Measurements from ENCODE around the gene SPC24. TPM values are rescaled to one million over a fixed set of nuclear protein-coding genes. Genes with fewer than 3 reads are reported as not detected.
A peak's percentile ranks its signal among the peaks of the same experiment; 100 is the strongest.

The SPC24 gene
- total RNA-seq, 3 donors from 2014 or later, result 0.66 to 4.8 (median 2.3) TPM

DNA sequence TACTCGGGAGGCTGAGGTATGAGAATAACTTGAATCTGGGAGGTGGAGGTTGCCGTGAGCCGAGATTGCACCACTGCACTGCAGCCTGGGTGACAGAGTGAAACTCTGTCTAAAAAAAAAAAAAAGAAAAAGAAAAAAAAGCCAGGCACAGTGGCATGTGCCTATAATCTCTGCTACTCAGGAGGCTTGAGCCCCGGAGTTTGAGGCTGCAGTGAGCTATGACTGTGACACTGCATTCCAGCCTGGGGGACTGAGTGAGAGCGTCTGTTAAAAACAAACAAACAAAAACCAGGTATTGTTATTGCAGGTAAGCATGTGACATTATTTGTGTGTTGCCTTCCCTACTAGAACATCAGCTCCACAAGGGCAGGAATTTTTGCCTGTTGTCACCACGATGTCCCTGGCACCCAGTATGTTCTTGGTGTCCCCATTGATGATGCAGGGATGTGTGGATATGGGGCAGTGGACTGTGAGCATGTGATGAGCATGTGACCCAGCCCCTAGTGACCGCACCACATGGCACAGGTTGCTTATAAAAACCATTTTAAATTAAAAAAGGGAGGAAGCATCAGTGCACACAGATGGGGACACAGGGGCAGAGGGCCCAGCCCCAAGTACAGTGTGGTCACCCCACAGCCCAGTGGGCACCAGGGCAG lies 43.3 kb upstream of the SPC24 start:
- intact Hi-C loops (cut with DNase I; ENCODE audit: low total_unique reads), result no loop called here
- no peak for TF ChIP-seq POLR2A (IDR thresholded peaks at IDR 0.05)
- no peak for TF ChIP-seq POLR2AphosphoS5 (IDR thresholded peaks at IDR 0.05)
- TF ChIP-seq CTCF (IDR thresholded peaks at IDR 0.05), result no peak
- Histone ChIP-seq H3K27me3 (no peaks in the 10 kb centered on the region), H3K27ac (peak overlapping the region; percentile 57 to 91), H3K36me3 (no peaks in the 10 kb centered on the region), H3K4me1 (peaks cover 3 to 6% of the 10 kb centered on the region in 2 donors), H3K9me3 (no peaks in the 10 kb centered on the region), H3K4me3 (no peak overlapping the region)
- DNase-seq (ENCODE audit: low spot score in 2 of 2), result no peak

- no peak for DNase-seq (ENCODE audit: low spot score in 2 of 2)
- TF ChIP-seq POLR2A (IDR thresholded peaks at IDR 0.05), result no peak
- no peak for TF ChIP-seq CTCF (IDR thresholded peaks at IDR 0.05)
- TF ChIP-seq POLR2AphosphoS5 (IDR thresholded peaks at IDR 0.05), result no peak
- Histone ChIP-seq H3K4me3 (peak overlapping the region in 2 of 3 donors; percentile 59 to 93), H3K9me3 (no peaks in the 10 kb centered on the region), H3K27me3 (no peaks in the 10 kb centered on the region), H3K4me1 (peaks cover 3 to 6% of the 10 kb centered on the region in 2 donors), H3K27ac (peak overlapping the region; percentile 91 to 96), H3K36me3 (peaks cover 4% of the 10 kb centered on the region)
- intact Hi-C loops (cut with DNase I; ENCODE audit: low total_unique reads), result no loop called here
These were observed 42.6 kb upstream of the SPC24 start for GRCh38 chr19:11198175-11198534.

DNA sequence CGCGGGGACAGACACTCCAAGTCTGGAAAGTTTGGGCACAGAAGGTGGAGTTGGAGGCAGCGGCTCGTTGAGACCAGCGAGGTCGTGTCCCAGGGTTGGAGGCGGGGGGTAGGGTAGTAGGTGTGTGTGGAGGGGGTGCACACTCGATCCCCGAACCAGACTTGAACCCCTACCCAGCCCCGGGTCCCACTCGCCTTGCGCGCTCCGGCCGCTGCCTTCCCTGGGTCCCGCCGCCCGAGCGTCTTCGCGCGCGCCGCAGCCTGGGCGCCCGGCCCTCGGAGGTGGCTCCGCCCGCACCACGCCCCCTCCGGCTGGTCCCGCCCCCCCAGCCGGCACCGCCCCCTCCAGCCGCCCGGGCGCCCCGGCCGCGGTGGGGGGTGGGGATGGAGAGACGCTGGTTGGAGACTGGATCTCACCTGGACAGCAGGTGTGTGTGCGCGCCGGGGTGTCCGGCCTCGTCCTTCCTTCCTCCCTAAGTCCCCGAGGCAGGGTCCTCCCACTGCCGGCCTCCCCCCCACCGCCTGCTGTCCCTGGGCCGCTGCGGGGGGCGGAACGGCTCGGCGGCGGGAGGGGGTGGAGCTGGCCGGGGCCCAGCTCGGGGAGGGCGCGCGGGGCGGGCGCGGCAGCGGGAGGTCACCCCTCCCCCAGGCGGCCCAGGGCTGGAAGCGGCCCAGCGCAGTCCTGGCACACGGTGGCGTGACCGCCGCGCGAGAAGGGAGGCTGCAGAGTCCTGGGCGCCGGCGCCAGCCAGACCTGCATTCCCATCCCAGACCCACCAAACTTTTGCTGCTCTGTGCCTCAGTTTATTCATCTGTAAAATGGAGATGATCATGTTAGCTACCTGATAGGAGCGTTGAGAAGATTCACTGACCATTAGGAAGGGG lies 42.0 kb upstream of the SPC24 start, which contains the start of gene KANK2:
Gene KANK2 (minus strand): TSS at position 255 of the 884 bp plus-strand sequence. CDS start 3,034 bp downstream, outside the sequence.
- H3K9me3 ChIP-seq, result no peaks in the 10 kb centered on the region
- peaks cover 3 to 6% of the 10 kb centered on the region in 2 donors for H3K4me1 ChIP-seq
- intact Hi-C loops (cut with DNase I; ENCODE audit: low total_unique reads), result no loop called here
- peak within 1 kb of the TSS; percentile 91 to 96 for H3K27ac ChIP-seq
- peak within 1 kb of the TSS; percentile 59 to 93 (median 80) for H3K4me3 ChIP-seq
- no peaks in the 10 kb centered on the region for H3K27me3 ChIP-seq
- TF ChIP-seq CTCF (IDR thresholded peaks at IDR 0.05) (no peak), POLR2A (IDR thresholded peaks at IDR 0.05) (no peak), POLR2AphosphoS5 (IDR thresholded peaks at IDR 0.05) (peak in 2 of 3 donors; percentile 48 to 65)
- peaks cover 9% of the 10 kb centered on the region for H3K36me3 ChIP-seq
- peak; percentile 87 to 91 for DNase-seq (ENCODE audit: low spot score in 2 of 2)

DNA sequence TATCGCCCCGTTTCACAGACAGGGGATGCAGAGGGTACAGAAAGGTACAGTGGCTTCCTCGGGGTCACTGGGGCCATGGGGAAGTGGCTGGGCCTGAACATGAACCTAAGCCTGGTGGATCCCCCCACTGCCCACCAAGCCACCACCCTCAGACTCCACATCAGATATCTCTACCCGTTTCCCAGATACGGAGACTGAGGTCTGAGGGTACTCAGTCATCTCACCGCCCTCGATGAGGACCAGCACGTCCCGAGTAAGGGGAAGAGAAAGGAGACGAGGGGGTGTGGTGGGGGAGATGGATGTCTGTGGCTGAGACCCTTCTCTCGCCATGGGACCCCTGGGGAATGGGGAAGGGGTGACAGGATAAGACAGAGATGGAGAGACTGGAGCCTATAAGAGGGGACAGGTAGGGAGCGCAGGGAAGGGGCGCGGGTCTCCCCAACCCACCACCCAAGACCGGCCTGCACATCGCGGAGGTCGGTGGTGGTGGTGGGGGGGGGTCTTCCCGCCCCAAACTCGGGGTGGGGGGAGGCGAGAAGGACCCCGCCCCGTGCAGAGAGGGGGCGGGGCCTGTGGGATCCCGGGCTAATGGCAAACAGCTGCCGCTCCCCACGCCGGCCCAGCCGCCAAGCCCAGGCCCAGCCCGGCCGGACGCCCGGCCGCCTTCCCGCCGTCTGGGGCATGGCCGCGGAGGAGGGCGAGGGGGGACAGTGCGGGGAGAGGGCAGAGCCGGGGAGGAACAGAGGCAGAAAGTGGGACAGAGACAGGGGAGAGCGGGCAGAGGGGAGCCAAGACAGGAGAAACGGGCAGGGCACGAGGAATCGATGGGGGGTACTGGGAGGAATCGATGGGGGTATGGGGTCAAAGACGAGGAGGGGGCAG lies 41.1 kb upstream of the SPC24 start:
- TF ChIP-seq CTCF (IDR thresholded peaks at IDR 0.05), result no peak
- no peak for TF ChIP-seq POLR2A (IDR thresholded peaks at IDR 0.05)
- no peak for TF ChIP-seq POLR2AphosphoS5 (IDR thresholded peaks at IDR 0.05)
- peaks cover 3 to 6% of the 10 kb centered on the region in 2 donors for H3K4me1 ChIP-seq
- H3K4me3 ChIP-seq, result peak overlapping the region; percentile 59 to 93 (median 80)
- peaks cover 9% of the 10 kb centered on the region for H3K36me3 ChIP-seq
- no peaks in the 10 kb centered on the region for H3K9me3 ChIP-seq
- no peaks in the 10 kb centered on the region for H3K27me3 ChIP-seq
- intact Hi-C loops (cut with DNase I; ENCODE audit: low total_unique reads), result no loop called here
- H3K27ac ChIP-seq, result peak overlapping the region; percentile 91 to 96
- DNase-seq (ENCODE audit: low spot score in 2 of 2), result no peak

Data from breast epithelium (tissue), 4 donors.